Measurements from ENCODE around the gene UGT1A10. TPM values are rescaled to one million over a fixed set of nuclear protein-coding genes. Genes with fewer than 3 reads are reported as not detected.

UGT1A10 gene
- total and polyA plus RNA-seq, 2 of the 13 experiments (the other 11 are each of a cell fraction or from before 2014, with no cell fraction given), result not detected

DNA sequence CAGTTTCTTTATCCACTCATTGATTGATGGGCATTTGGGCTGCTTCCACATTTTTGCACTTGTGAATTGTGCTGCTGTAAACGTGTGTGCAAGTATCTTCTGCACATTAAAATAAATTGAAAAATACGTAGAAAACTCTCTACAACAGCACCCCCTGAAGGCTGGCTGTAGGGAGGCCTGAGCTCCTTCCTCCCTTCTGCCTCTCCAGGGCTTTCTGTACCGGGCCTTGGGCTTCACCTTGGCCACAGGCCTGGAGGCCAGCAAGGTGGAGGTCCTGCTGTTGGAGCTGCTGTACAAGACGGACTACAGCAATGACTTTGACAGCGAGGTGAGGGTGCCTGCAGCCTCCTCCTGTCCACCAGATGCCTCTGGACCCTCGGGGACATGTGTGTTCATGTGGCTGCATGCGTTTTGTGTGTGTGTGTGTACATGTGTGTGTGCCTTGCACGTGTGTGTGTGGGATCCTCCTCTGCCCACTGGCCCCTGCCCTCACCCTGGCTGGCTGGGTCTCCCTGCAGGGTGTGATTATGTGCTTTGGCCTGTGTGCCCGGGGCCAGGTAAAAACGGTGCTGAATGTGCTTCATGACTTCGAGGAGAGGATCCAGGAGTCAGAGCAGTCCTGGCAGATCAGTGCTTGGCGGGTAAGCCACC is 171.1 kb downstream of the UGT1A10 start (continued):
- 0 out of 2 replicates have a peak, but pooled peaks have one; percentile 10 for TF ChIP-seq RAD21 (CRISPR knock-in tag; IDR thresholded peaks at IDR 0.05)
- peak; percentile 52 for TF ChIP-seq STAG1 (CRISPR knock-in tag; IDR thresholded peaks at IDR 0.05)

DNA sequence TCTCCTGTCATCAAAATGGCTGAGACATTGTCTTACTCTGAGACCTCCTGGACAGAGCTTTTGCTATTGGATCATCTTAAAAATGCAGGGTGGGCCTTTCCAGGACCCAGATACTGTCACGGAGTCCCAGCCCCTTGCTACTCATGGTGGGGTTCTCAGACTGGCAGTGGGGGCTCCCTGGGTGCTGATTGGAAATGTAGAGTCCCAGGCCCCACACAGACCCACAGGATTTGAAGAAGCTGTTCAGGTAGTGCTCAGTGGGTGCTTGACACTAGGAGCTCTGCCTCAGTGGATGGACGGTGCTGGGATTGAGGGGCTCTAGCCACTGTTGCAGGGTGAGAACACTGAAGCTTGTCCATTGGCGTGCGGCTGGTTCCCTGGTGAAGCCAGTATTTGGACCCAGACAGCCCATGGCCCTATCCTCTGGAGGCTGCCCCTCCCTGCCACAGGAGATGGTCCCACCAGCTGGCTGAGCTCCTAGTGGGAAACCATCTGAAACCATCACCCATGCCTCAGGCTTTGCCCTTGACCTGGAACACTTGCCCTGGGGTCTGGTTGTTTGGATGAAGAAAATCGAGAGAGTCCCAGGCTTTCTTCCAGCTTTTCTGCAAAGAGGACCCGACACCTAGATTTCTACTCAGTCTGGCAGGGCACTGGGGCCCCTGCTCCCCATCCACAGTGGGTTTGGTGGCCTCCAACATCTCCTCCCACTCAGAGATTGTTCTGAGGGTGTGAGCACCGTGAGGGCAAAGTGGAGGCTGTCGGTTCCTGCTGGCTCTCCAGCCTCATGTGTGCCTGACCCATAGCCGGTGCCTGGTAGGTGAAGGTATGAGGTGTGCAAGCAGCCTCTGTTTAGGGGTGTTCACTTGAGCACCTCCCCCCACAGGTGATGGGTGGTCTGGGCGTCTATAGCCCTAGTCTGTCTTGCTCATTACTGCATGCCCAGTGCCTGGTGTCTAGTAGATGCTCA is 172.0 kb downstream of the UGT1A10 start:
- no peaks in the 10 kb centered on the region for H3K4me1 ChIP-seq (ENCODE audit: insufficient read depth, low read length)
- DNase-seq (ENCODE audit: low spot score) (no peak), FAIRE-seq (no peak), ATAC-seq (no peak)
- no peaks in the 10 kb centered on the region for H4K20me1 ChIP-seq (ENCODE audit: insufficient read depth, low read length)
- H3K4me2 ChIP-seq (ENCODE audit: low read depth, low read length), result no peak overlapping the region
- no peaks in the 10 kb centered on the region for H3K36me3 ChIP-seq (replicated peaks in 1 of 2; ENCODE audit: control insufficient read depth in 1 of 2, insufficient read depth in 2 of 2, low read length in 2 of 2)
- H3K9ac ChIP-seq (ENCODE audit: insufficient read depth, low read depth, low read length), result no peak overlapping the region
- no peak overlapping the region for H3K27ac ChIP-seq (ENCODE audit: extremely low read length, insufficient read depth, low read length)
- H3K9me3 ChIP-seq (ENCODE audit: low read length), result no peaks in the 10 kb centered on the region
- in situ Hi-C loops (cut with HindIII; ENCODE audit: extremely low pct_ligation_motif_present, low pct_unique_long_range_greater_than_20kb) (no loop called here), intact Hi-C loops (cut with micrococcal nuclease; ENCODE audit: unreplicated experiment) (no loop called here)
- no peak overlapping the region for H3K4me3 ChIP-seq (replicated peaks in 1 of 3; ENCODE audit: insufficient read depth in 1 of 3, low read depth in 2 of 3, low read length in 3 of 3)
- WGBS (ENCODE audit: low lambda C conversion rate), result 50% methylated on average over 9 of the region's 10 CpGs
- H2AFZ ChIP-seq (ENCODE audit: low read length), result no peak overlapping the region
- peaks cover 0 to 43% of the 10 kb centered on the region in 2 experiments; a peak in 3 of 5 replicates for H3K27me3 ChIP-seq (ENCODE audit: control insufficient read depth in 1 of 2, insufficient read depth in 2 of 2, low read length in 2 of 2)
- TF ChIP-seq HNRNPH1 (optimal IDR thresholded peaks at IDR 0.05; ENCODE audit: low read depth, low read length) (no peak), ASH2L (IDR thresholded peaks at IDR 0.05; ENCODE audit: insufficient read length, low read depth, low read length) (no peak), ZNF510 (CRISPR knock-in tag; IDR thresholded peaks at IDR 0.05; ENCODE audit: low read depth) (no peak), ZFP37 (CRISPR knock-in tag; IDR thresholded peaks at IDR 0.05; ENCODE audit: borderline replicate concordance) (no peak), DNMT3B (CRISPR knock-in tag; conservative IDR thresholded peaks at IDR 0.05) (no peak), ZNF619 (CRISPR knock-in tag; IDR thresholded peaks at IDR 0.05) (no peak), FOXP1 (IDR thresholded peaks at IDR 0.05) (no peak), FOXP1 (CRISPR knock-in tag; IDR thresholded peaks at IDR 0.05) (no peak), ZBTB26 (CRISPR knock-in tag; IDR thresholded peaks at IDR 0.05; ENCODE audit: borderline replicate concordance) (no peak)
- TF ChIP-seq, protein P1, sequence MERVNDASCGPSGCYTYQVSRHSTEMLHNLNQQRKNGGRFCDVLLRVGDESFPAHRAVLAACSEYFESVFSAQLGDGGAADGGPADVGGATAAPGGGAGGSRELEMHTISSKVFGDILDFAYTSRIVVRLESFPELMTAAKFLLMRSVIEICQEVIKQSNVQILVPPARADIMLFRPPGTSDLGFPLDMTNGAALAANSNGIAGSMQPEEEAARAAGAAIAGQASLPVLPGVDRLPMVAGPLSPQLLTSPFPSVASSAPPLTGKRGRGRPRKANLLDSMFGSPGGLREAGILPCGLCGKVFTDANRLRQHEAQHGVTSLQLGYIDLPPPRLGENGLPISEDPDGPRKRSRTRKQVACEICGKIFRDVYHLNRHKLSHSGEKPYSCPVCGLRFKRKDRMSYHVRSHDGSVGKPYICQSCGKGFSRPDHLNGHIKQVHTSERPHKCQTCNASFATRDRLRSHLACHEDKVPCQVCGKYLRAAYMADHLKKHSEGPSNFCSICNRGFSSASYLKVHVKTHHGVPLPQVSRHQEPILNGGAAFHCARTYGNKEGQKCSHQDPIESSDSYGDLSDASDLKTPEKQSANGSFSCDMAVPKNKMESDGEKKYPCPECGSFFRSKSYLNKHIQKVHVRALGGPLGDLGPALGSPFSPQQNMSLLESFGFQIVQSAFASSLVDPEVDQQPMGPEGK (CRISPR knock-in tag; IDR thresholded peaks at IDR 0.05), result no peak
- no peaks in the 10 kb centered on the region for H3K79me2 ChIP-seq (ENCODE audit: insufficient read depth, low read length)
- no TSS peak for BruUV-seq (replicated peaks)
- ChIA-PET CTCF (ENCODE audit: low intra/inter-chr PET ratio, low total read pairs) (no interaction called here), POLR2A (no interaction called here)
